IMR-90 (cell line): ENCODE data around the gene NT5DC1.

Experiments used
- MXI1 ChIP-seq: IDR thresholded peaks from 2 replicates; pipeline ENCODE4 v1.6.1; 2012; ENCODE audit warnings: low read depth, mild to moderate bottlenecking, low read length, moderate library complexity, borderline replicate concordance
- RAD21 ChIP-seq: IDR thresholded peaks from 2 replicates; pipeline ENCODE4 v1.6.1; 2012; ENCODE audit warnings: low read length, improper control_type of control experiment
- RFX5 ChIP-seq: IDR thresholded peaks from 2 replicates; pipeline ENCODE4 v1.8.0; 2012; ENCODE audit warnings: low read depth, mild to moderate bottlenecking, low read length, moderate library complexity
- TF ChIP-seq, protein P1 (sequence below): conservative IDR thresholded peaks from 2 replicates; pipeline ENCODE4 v1.5.1; 2012; ENCODE audit warnings: mild to moderate bottlenecking, low read depth, low read length, improper control_type of control experiment

DNA sequence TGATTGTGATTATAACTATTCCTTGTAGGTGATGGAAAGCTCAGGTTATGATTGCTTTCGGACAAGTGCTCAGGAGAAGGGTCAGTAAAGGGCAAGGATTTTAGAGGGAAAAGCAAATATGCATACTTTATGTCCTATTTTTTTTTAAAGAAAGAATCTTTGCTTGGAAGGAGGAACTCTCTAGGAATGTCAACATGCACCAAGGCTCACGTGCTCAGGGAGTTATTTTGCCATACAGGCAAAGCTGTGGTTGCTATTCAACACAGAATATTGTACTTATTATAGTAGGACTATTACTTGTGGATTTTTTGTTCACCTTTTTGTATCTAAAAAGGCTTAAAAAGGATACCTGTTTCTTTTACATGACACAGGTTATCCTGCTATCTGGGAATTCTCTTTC lies 182.0 kb downstream of the NT5DC1 start:
- TF ChIP-seq RFX5: no peak
- TF ChIP-seq, protein P1, sequence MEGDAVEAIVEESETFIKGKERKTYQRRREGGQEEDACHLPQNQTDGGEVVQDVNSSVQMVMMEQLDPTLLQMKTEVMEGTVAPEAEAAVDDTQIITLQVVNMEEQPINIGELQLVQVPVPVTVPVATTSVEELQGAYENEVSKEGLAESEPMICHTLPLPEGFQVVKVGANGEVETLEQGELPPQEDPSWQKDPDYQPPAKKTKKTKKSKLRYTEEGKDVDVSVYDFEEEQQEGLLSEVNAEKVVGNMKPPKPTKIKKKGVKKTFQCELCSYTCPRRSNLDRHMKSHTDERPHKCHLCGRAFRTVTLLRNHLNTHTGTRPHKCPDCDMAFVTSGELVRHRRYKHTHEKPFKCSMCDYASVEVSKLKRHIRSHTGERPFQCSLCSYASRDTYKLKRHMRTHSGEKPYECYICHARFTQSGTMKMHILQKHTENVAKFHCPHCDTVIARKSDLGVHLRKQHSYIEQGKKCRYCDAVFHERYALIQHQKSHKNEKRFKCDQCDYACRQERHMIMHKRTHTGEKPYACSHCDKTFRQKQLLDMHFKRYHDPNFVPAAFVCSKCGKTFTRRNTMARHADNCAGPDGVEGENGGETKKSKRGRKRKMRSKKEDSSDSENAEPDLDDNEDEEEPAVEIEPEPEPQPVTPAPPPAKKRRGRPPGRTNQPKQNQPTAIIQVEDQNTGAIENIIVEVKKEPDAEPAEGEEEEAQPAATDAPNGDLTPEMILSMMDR: no peak
- TF ChIP-seq MXI1: no peak
- no peak for TF ChIP-seq RAD21
